Endothelial cell of umbilical vein (primary cell): ENCODE measurements around the gene WHRN.

ENCODE experiments used
- CTCF ChIP-seq, 2 donors: IDR thresholded peaks; 1 replicate in 1 of 2; 2 replicates in 1 of 2; pipeline ENCODE4 v1.5.1; 2011; ENCODE audit warnings: low read length in 2 of 2, mild to moderate bottlenecking in 2 of 2, moderate library complexity in 2 of 2, control low read depth in 1 of 2, inconsistent platforms in 1 of 2, low read depth in 1 of 2; ENCODE audit not compliant: insufficient read depth in 1 of 2; ENCODE audit errors: extremely low read depth in 1 of 2
- EZH2 ChIP-seq: IDR thresholded peaks from 2 replicates; pipeline ENCODE4 v1.6.1; 2012; ENCODE audit warnings: borderline replicate concordance, low read depth, mild to moderate bottlenecking, moderate library complexity, low read length, inconsistent platforms; ENCODE audit not compliant: severe bottlenecking
- JUN ChIP-seq: IDR thresholded peaks from 2 replicates; pipeline ENCODE4 v1.6.1; 2011; ENCODE audit warnings: borderline replicate concordance, low read depth; ENCODE audit not compliant: insufficient read length, insufficient read depth
- POLR2A ChIP-seq: IDR thresholded peaks from 2 replicates; pipeline ENCODE4 v1.6.1; 2012; ENCODE audit warnings: low read depth, mild to moderate bottlenecking, control low read depth, low read length

- TF ChIP-seq CTCF (IDR thresholded peaks at IDR 0.05; ENCODE audit: extremely low read depth in 1 of 2, insufficient read depth in 1 of 2, low read depth in 1 of 2, low read length in 2 of 2) (no peak), POLR2A (no peak), EZH2 (no peak), JUN (no peak)
These were observed 36.0 kb downstream of the WHRN start for GRCh38 chr9:114469091-114469853.
